ENCODE measurements around the gene KLF9. TPM values are rescaled to one million over a fixed set of nuclear protein-coding genes. Genes with fewer than 3 reads are reported as not detected.

KLF9 gene
- total RNA-seq, 4 donors from 2014 or later = 71.5 to 198 (median 104) TPM

DNA sequence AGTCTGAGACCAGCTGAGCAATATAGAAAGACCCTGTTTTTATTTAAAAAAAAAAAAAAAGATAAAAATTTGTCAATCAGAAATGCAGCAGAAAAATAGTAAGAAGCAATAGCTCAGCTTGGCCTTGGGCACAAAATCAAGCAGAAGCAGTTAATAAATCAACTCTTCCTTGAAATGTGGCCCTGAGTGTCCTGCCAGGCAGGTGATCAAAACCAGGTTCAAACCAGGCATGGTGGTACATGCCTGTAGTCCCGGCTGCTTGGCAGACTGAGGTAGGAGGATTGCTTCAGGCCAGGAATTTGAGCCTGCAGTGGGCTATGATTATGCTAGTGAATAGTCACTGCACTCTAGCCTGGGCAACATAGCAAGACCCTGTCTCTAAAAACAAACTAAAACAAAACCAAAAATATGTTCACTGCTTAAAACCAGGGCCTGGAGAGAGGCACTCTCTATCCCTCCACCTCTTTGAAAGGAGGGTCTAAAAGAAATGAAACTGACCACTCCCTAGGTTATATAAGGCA lies 27.9 kb upstream of the KLF9 start:
- no peak overlapping the region for H3K4me3 ChIP-seq (ENCODE audit: low read depth, poor library complexity, severe bottlenecking)
- TF ChIP-seq CTCF (IDR thresholded peaks at IDR 0.05) (no peak), POLR2A (IDR thresholded peaks at IDR 0.05) (no peak)
- DNase-seq (ENCODE audit: low spot score in 2 of 2) = no peak
- intact Hi-C loops (cut with DNase I; ENCODE audit: low total_unique reads) = no loop called here
- WGBS, 2 donors = 48% methylated on average over 1 of the region's 1 CpG

DNA sequence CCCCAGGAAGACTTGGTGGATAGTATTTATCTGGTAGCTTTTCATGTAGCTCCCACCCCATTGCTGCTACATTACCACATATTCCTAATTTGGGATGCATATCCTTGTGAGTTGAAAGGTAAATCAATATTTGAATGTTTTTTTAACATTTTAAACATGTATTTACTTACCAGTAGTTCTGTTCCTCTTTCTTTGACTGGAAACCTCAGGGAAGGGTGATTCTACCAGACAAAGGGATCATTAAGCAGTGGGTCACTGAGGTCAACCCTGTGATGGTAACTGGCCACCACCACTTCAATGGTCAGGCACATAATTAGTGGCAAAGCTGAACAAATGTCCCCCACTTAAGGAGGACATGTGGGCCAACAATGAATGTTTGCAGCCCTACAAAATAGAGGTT lies 27.2 kb upstream of the KLF9 start:
- intact Hi-C loops (cut with DNase I; ENCODE audit: low total_unique reads) = no loop called here

GRCh38 chr9:70439991-70440706 lies 25.7 kb upstream of the KLF9 start:
- 50 to 73% methylated on average over 5 of the region's 5 CpGs for WGBS, 2 donors
- TF ChIP-seq CTCF (IDR thresholded peaks at IDR 0.05) = no peak
- no peak for DNase-seq (ENCODE audit: low spot score in 2 of 2)
- intact Hi-C loops (cut with DNase I; ENCODE audit: low total_unique reads) = no loop called here
- H3K4me3 ChIP-seq (ENCODE audit: low read depth, poor library complexity, severe bottlenecking) = no peak overlapping the region

More for the DNA sequence above, 27.2 kb upstream of the KLF9 start:
- no peak overlapping the region for H3K4me3 ChIP-seq (ENCODE audit: low read depth, poor library complexity, severe bottlenecking)
- DNase-seq (ENCODE audit: low spot score in 2 of 2) = no peak
- TF ChIP-seq POLR2A (IDR thresholded peaks at IDR 0.05) (no peak), CTCF (IDR thresholded peaks at IDR 0.05) (no peak)

GRCh38 chr9:70438341-70438928 lies 24.0 kb upstream of the KLF9 start:
- H3K4me3 ChIP-seq (ENCODE audit: low read depth, poor library complexity, severe bottlenecking) = no peak overlapping the region
- TF ChIP-seq CTCF (IDR thresholded peaks at IDR 0.05) = no peak
- TF ChIP-seq POLR2A (IDR thresholded peaks at IDR 0.05) = no peak
- WGBS, 2 donors = 44 to 56% methylated on average over 2 to 3 of the region's 3 CpGs
- DNase-seq (ENCODE audit: low spot score in 2 of 2) = peak in 1 of 2 donors; percentile 64
- intact Hi-C loops (cut with DNase I; ENCODE audit: low total_unique reads) = no loop called here

DNA sequence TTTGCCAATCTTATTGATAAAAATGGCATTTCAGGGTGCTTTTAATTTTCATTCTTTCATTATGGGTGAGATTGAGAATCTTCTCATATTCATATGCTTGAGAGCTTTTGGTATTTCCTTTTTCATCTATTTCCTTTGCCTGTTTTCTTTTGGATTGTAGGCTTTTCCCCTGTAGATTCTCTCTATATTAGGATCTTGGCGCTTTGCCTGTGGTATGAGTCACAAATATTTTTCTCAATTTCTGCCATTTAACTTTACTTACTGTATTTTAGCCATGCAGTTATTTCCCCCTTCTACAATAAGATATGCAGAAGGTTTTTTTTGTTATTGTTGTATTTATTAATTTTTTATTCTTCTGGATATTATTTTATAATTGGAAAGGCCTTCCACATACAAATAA lies 21.5 kb upstream of the KLF9 start:
- H3K4me3 ChIP-seq (ENCODE audit: low read depth, poor library complexity, severe bottlenecking) = no peak overlapping the region
- DNase-seq (ENCODE audit: low spot score in 2 of 2) = no peak
- intact Hi-C loops (cut with DNase I; ENCODE audit: low total_unique reads) = no loop called here
- TF ChIP-seq POLR2A (IDR thresholded peaks at IDR 0.05) (no peak), CTCF (IDR thresholded peaks at IDR 0.05) (no peak)
- WGBS, 2 donors = 34 to 67% methylated on average over 1 of the region's 1 CpG

Data from lower leg skin (tissue), 4 donors.